SK-N-SH (cell line): ENCODE data around the gene SMC1B. TPM values are rescaled to one million over a fixed set of nuclear protein-coding genes. Genes with fewer than 3 reads are reported as not detected.

Source experiments
- CTCF ChIA-PET: fragments of 300-600, 350-600 bp; formaldehyde crosslinking; extraction: SDS; loops from one replicate; lab custom pipeline; 2021; lab: Yijun Ruan, JAX
- POLR2A ChIA-PET: fragments of 350-600 bp; sonication (Branson Sonifier 250); formaldehyde crosslinking; extraction: SDS; loops from one replicate; lab custom pipeline; 2020; ENCODE audit warnings: antibody characterized with exemption, inconsistent platforms; lab: Yijun Ruan, JAX
- DNase-seq: peaks from one replicate; pipeline ENCODE4 v3.0.0; 2012
- H2AFZ ChIP-seq: fragments of 200-600 bp; sonication (generic); 2 replicates; pipeline ENCODE4 v1.8.1; 2016; ENCODE audit warnings: antibody characterized with exemption, mild to moderate bottlenecking, low read depth
- H3F3A ChIP-seq: fragments of 200-600 bp; sonication (generic); replicated peaks from 2 replicates; pipeline ENCODE3; 2016; ENCODE audit warnings: antibody characterized with exemption, mild to moderate bottlenecking; ENCODE audit not compliant: insufficient read depth
- H3K27ac ChIP-seq, 2 experiments: fragments of 200-500 bp in 1 of 2; fragments of 200-600 bp in 1 of 2; sonication (Bioruptor generic) in 1 of 2; sonication (generic), shearing (Covaris generic) in 1 of 2; 2 replicates each; pipeline versions ENCODE4 v1.5.1 to v1.6.1; 2014 to 2016; ENCODE audit warnings: low read depth in 2 of 2, inconsistent platforms in 1 of 2, low read length in 1 of 2, mild to moderate bottlenecking in 1 of 2, mixed read lengths in 1 of 2
- H3K27me3 ChIP-seq: fragments of 200-600 bp; sonication (generic), shearing (Covaris generic); 2 replicates; pipeline ENCODE4 v1.6.1; 2016; ENCODE audit warnings: mixed run types; ENCODE audit not compliant: insufficient read depth
- H3K36me3 ChIP-seq, 2 experiments: fragments of 200-500 bp in 1 of 2; fragments of 200-600 bp in 1 of 2; sonication (Bioruptor generic) in 1 of 2; sonication (generic) in 1 of 2; replicated peaks in 1 of 2; 2 replicates each; pipeline versions ENCODE3 to v1.5.1; 2014 to 2016; ENCODE audit warnings: low read length in 1 of 2, mild to moderate bottlenecking in 1 of 2; ENCODE audit not compliant: insufficient read depth in 2 of 2, control insufficient read depth in 1 of 2
- H3K4me1 ChIP-seq, 2 experiments: fragments of 200-500 bp in 1 of 2; fragments of 200-600 bp in 1 of 2; sonication (Bioruptor generic) in 1 of 2; sonication (generic), shearing (Covaris generic) in 1 of 2; 2 replicates each; pipeline versions ENCODE4 v1.5.1 to v1.6.1; 2014 to 2016; ENCODE audit warnings: low read depth in 1 of 2, low read length in 1 of 2, mixed run types in 1 of 2; ENCODE audit not compliant: insufficient read depth in 2 of 2, control insufficient read depth in 1 of 2
- H3K4me2 ChIP-seq: fragments of 200-600 bp; sonication (generic), shearing (Covaris generic); 2 replicates; pipeline ENCODE4 v1.6.1; 2017; ENCODE audit warnings: mixed run types
- H3K4me3 ChIP-seq, 2 experiments: fragments of 200-500 bp in 1 of 2; fragments of 200-600 bp in 1 of 2; sonication (Bioruptor generic) in 1 of 2; sonication (generic), shearing (Covaris generic) in 1 of 2; 2 replicates each; pipeline versions ENCODE4 v1.5.1 to v1.8.1; 2014 to 2016; ENCODE audit warnings: low read depth in 2 of 2, inconsistent platforms in 1 of 2, low read length in 1 of 2, mild to moderate bottlenecking in 1 of 2, mixed read lengths in 1 of 2, moderate library complexity in 1 of 2
- H3K79me2 ChIP-seq: fragments of 200-600 bp; sonication (generic); 2 replicates; pipeline ENCODE4 v1.8.1; 2017; ENCODE audit warnings: mild to moderate bottlenecking; ENCODE audit not compliant: insufficient read depth
- H3K9ac ChIP-seq: fragments of 200-600 bp; sonication (generic); 2 replicates; pipeline ENCODE4 v1.6.1; 2017; ENCODE audit warnings: mixed run types
- H3K9me2 ChIP-seq: fragments of 200-600 bp; sonication (generic); 2 replicates; pipeline ENCODE4 v1.6.1; 2017; ENCODE audit warnings: mixed run types
- H3K9me3 ChIP-seq: fragments of 200-600 bp; sonication (generic); 2 replicates; pipeline ENCODE4 v1.6.1; 2017; ENCODE audit warnings: mixed run types, mild to moderate bottlenecking, moderate library complexity
- H4K20me1 ChIP-seq: fragments of 200-600 bp; sonication (generic); 2 replicates; pipeline ENCODE4 v1.6.1; 2017; ENCODE audit warnings: mild to moderate bottlenecking, mixed run types; ENCODE audit not compliant: insufficient read depth
- CHD2 ChIP-seq: fragments of 150-350 bp; IDR thresholded peaks from 2 replicates; pipeline ENCODE4 v1.6.1; 2018; ENCODE audit warnings: low read length; ENCODE audit not compliant: partially characterized antibody
- ELF1 ChIP-seq: IDR thresholded peaks from 2 replicates; pipeline ENCODE4 v1.4.0; 2012
- EP300 ChIP-seq, 2 experiments: IDR thresholded peaks; 2 replicates each; pipeline versions ENCODE4 v1.4.0 to v1.6.1; 2012; ENCODE audit warnings: borderline replicate concordance in 1 of 2, low read depth in 1 of 2, low read length in 1 of 2
- FOSL2 ChIP-seq: IDR thresholded peaks from 2 replicates; pipeline ENCODE4 v1.4.0; 2012; ENCODE audit warnings: low read depth, mild to moderate bottlenecking, moderate library complexity, borderline replicate concordance
- FOXJ3 ChIP-seq: sonication (generic); formaldehyde crosslinking; IDR thresholded peaks from 2 replicates; pipeline ENCODE4 v1.5.1; 2020; ENCODE audit warnings: mild to moderate bottlenecking, missing genetic modification reagents
- GABPA ChIP-seq: IDR thresholded peaks from 2 replicates; pipeline ENCODE4 v1.4.0; 2012; ENCODE audit warnings: low read depth, mild to moderate bottlenecking
- GATA2 ChIP-seq: sonication (generic); formaldehyde crosslinking; IDR thresholded peaks from 2 replicates; pipeline ENCODE4 v1.5.0; 2020; ENCODE audit warnings: mild to moderate bottlenecking, missing genetic modification reagents
- MEF2A ChIP-seq: IDR thresholded peaks from 2 replicates; pipeline ENCODE4 v1.4.0; 2012; ENCODE audit warnings: low read depth, borderline replicate concordance
- POLR2AphosphoS5 ChIP-seq: IDR thresholded peaks from 2 replicates; pipeline ENCODE4 v1.6.1; 2012; ENCODE audit warnings: low read depth, low read length
- RAD21 ChIP-seq: IDR thresholded peaks from 2 replicates; pipeline ENCODE4 v1.6.1; 2012; ENCODE audit warnings: mild to moderate bottlenecking, low read length
- RXRA ChIP-seq: IDR thresholded peaks from 2 replicates; pipeline ENCODE4 v1.4.0; 2012; ENCODE audit warnings: low read depth, mild to moderate bottlenecking, borderline replicate concordance
- SIN3A ChIP-seq: IDR thresholded peaks from 2 replicates; pipeline ENCODE4 v1.6.1; 2012; ENCODE audit warnings: low read depth, mild to moderate bottlenecking, low read length, moderate library complexity, borderline replicate concordance
- TAF1 ChIP-seq: IDR thresholded peaks from 2 replicates; pipeline ENCODE4 v1.6.1; 2012; ENCODE audit warnings: low read depth, mild to moderate bottlenecking, low read length, moderate library complexity, borderline replicate concordance
- TCF12 ChIP-seq: IDR thresholded peaks from 2 replicates; pipeline ENCODE4 v1.4.0; 2012
- TEAD4 ChIP-seq: IDR thresholded peaks from 2 replicates; pipeline ENCODE4 v1.4.0; 2012; ENCODE audit warnings: mild to moderate bottlenecking, borderline replicate concordance; ENCODE audit not compliant: insufficient read depth
- WGBS: methylation state at CpG from one replicate; pipeline ENCODE4 v1.1.6; 2017; ENCODE audit warnings: low lambda C conversion rate; 5-methylcytosine and 5-hydroxymethylcytosine counted together
- polyA plus RNA-seq, 3 experiments: library from polyadenylated mRNA; depleted of rRNA; stranded (reverse); fragments of >200 nt; gene quantifications; 2 replicates each; pipeline ENCODE4 v1.2.3, GENCODE V29; 2012
- TF ChIP-seq, protein P1 (sequence below): IDR thresholded peaks from 2 replicates; pipeline ENCODE4 v1.4.0; 2012; ENCODE audit warnings: low read depth, borderline replicate concordance
- TF ChIP-seq, protein P2 (sequence below): fragments of 200-600 bp; sonication (generic); IDR thresholded peaks from 2 replicates; pipeline ENCODE4 v1.6.1; 2017; ENCODE audit warnings: antibody characterized with exemption, mild to moderate bottlenecking, moderate library complexity
- TF ChIP-seq, protein P3 (sequence below): fragments of 150-350 bp; IDR thresholded peaks from 2 replicates; pipeline ENCODE4 v1.6.1; 2016; ENCODE audit warnings: mild to moderate bottlenecking, low read depth, low read length

Gene SMC1B
- polyA plus RNA-seq, 1 of the 3 experiments (the other 2 are of a cell fraction) = not detected

DNA sequence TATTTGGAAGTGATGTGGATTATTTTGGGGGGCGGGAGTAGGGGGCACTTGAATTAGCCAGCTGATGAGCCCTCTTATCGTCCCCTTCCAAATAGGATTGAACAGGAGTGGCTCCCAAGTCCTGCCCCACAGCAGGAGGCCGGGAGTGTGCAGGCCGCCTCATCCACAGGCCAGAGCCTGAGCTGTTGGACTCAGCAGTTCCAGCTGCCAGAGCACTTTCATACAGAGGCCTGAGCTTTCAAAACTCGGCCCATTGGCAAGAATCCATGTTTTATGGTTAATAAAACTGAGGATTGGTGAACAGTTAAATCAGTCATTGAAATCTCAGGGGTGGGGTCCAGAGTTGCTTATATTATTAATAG lies 94.1 kb downstream of the SMC1B start:
- no peaks in the 10 kb centered on the region for H4K20me1 ChIP-seq
- no peaks in the 10 kb centered on the region for H3K9me2 ChIP-seq
- H3K79me2 ChIP-seq = peaks cover 50% of the 10 kb centered on the region
- no peaks in the 10 kb centered on the region for H3K9me3 ChIP-seq
- H3K4me1 ChIP-seq = peaks cover 16 to 50% of the 10 kb centered on the region in 2 experiments
- H2AFZ ChIP-seq = no peak overlapping the region
- peaks cover 6 to 17% of the 10 kb centered on the region in 2 experiments for H3K36me3 ChIP-seq
- peak overlapping the region; percentile 70 to 84; a peak in 3 of 4 replicates for H3K27ac ChIP-seq
- no peak overlapping the region for H3K9ac ChIP-seq
- H3K27me3 ChIP-seq = no peaks in the 10 kb centered on the region
- H3K4me3 ChIP-seq = no peak overlapping the region
- ChIA-PET CTCF (no interaction called here), POLR2A (no interaction called here)
- peak; percentile 7; the same call in 1 of the 2 replicates for TF ChIP-seq RAD21
- TF ChIP-seq FOXJ3 (CRISPR knock-in tag) = no peak
- H3K4me2 ChIP-seq = no peak overlapping the region
- H3F3A ChIP-seq = peaks cover 6% of the 10 kb centered on the region
- peak; percentile 60 for DNase-seq
- 68% methylated on average over 5 of the region's 5 CpGs for WGBS

DNA sequence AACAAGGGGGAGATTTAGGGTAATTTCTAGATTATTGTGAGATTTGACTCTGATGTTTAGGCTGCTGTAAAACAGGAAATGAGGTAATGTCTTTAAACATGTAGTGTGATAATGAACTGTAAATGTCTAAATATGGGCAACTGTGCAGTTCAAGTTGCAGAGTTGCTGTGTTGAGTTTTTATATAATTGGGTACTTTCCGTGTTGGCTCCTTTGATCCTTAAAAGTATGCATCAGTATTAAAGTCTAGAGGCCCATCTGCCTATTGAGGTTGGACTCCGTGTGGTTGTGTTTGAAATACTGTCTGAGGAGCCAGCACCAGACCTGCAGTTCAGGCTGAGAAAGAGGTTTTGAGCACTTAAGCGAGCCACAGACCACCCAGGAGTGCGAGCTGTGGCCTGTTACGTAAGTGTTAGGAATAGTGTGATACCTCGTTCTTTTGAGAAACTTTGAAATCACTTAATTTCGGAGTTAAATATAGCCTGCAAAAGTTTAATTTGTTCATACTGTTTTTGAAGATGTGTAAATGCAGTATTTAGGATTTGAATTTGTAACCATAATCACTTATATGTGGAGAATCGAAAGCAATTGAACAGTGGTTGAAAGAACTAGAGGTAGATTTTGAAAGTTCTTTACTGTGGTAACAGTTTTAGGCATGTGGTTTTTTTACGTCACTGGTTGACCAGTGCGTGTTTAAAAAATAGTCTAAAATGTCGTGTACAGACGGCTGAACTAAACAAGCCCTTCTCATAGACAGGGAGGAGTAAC lies 94.7 kb downstream of the SMC1B start:
- H3K9me2 ChIP-seq = no peaks in the 10 kb centered on the region
- no peaks in the 10 kb centered on the region for H3K27me3 ChIP-seq
- H2AFZ ChIP-seq = peak overlapping the region; percentile 27; the same call in 1 of the 2 replicates
- peak overlapping the region; percentile 70 to 84 for H3K27ac ChIP-seq
- H3F3A ChIP-seq = peaks cover 6% of the 10 kb centered on the region
- WGBS = 86% methylated on average over 12 of the region's 12 CpGs
- ChIA-PET POLR2A (no interaction called here), CTCF (interaction anchor here (0.6 to 1.9 kb wide), 10 partner anchors 8 to 350 kb away, joined by 3 to 8 read pairs (median 4); no protein-coding TSS in a partner anchor)
- H3K4me2 ChIP-seq = peak overlapping the region; percentile 28; the same call in 1 of the 2 replicates
- peaks cover 56% of the 10 kb centered on the region for H3K79me2 ChIP-seq
- H3K36me3 ChIP-seq = peaks cover 6 to 13% of the 10 kb centered on the region in 2 experiments
- H3K4me3 ChIP-seq = peak overlapping the region in 1 of 2 experiments; percentile 10; a peak in 1 of 4 replicates
- no peak overlapping the region; the same call in 1 of the 2 replicates for H3K9ac ChIP-seq
- H4K20me1 ChIP-seq = no peaks in the 10 kb centered on the region
- H3K4me1 ChIP-seq = peaks cover 16 to 56% of the 10 kb centered on the region in 2 experiments
- no peak for DNase-seq
- no peak for TF ChIP-seq EP300 (IDR thresholded peaks at IDR 0.05; ENCODE audit: borderline replicate concordance in 1 of 2, low read depth in 1 of 2, low read length in 1 of 2)
- TF ChIP-seq, protein P1, sequence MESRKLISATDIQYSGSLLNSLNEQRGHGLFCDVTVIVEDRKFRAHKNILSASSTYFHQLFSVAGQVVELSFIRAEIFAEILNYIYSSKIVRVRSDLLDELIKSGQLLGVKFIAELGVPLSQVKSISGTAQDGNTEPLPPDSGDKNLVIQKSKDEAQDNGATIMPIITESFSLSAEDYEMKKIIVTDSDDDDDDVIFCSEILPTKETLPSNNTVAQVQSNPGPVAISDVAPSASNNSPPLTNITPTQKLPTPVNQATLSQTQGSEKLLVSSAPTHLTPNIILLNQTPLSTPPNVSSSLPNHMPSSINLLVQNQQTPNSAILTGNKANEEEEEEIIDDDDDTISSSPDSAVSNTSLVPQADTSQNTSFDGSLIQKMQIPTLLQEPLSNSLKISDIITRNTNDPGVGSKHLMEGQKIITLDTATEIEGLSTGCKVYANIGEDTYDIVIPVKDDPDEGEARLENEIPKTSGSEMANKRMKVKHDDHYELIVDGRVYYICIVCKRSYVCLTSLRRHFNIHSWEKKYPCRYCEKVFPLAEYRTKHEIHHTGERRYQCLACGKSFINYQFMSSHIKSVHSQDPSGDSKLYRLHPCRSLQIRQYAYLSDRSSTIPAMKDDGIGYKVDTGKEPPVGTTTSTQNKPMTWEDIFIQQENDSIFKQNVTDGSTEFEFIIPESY = no peak
- no peak for TF ChIP-seq TCF12
- no peak for TF ChIP-seq GABPA
- no peak for TF ChIP-seq MEF2A
- TF ChIP-seq GATA2 (CRISPR knock-in tag) = no peak
- TF ChIP-seq CHD2 = no peak
- no peak for TF ChIP-seq TAF1
- no peak for TF ChIP-seq FOXJ3 (CRISPR knock-in tag)
- TF ChIP-seq ELF1 = no peak
- TF ChIP-seq TEAD4 = no peak
- TF ChIP-seq RAD21 = no peak
- TF ChIP-seq, protein P2, sequence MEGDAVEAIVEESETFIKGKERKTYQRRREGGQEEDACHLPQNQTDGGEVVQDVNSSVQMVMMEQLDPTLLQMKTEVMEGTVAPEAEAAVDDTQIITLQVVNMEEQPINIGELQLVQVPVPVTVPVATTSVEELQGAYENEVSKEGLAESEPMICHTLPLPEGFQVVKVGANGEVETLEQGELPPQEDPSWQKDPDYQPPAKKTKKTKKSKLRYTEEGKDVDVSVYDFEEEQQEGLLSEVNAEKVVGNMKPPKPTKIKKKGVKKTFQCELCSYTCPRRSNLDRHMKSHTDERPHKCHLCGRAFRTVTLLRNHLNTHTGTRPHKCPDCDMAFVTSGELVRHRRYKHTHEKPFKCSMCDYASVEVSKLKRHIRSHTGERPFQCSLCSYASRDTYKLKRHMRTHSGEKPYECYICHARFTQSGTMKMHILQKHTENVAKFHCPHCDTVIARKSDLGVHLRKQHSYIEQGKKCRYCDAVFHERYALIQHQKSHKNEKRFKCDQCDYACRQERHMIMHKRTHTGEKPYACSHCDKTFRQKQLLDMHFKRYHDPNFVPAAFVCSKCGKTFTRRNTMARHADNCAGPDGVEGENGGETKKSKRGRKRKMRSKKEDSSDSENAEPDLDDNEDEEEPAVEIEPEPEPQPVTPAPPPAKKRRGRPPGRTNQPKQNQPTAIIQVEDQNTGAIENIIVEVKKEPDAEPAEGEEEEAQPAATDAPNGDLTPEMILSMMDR = no peak
- TF ChIP-seq RXRA = no peak
- no peak for TF ChIP-seq FOSL2
- TF ChIP-seq POLR2AphosphoS5 = no peak
- TF ChIP-seq, protein P3, sequence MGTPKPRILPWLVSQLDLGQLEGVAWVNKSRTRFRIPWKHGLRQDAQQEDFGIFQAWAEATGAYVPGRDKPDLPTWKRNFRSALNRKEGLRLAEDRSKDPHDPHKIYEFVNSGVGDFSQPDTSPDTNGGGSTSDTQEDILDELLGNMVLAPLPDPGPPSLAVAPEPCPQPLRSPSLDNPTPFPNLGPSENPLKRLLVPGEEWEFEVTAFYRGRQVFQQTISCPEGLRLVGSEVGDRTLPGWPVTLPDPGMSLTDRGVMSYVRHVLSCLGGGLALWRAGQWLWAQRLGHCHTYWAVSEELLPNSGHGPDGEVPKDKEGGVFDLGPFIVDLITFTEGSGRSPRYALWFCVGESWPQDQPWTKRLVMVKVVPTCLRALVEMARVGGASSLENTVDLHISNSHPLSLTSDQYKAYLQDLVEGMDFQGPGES = no peak
- no peak for TF ChIP-seq SIN3A
- no peaks in the 10 kb centered on the region for H3K9me3 ChIP-seq
